ENCODE data around the gene HDHD3.

GRCh38 chr9:113369855-113370140, 7.0 kb downstream of the HDHD3 start:
- no peak for TF ChIP-seq POLR2A (IDR thresholded peaks at IDR 0.05; ENCODE audit: low read length)
- TF ChIP-seq GATA1 (IDR thresholded peaks at IDR 0.05; ENCODE audit: low read depth, low read length) = no peak
